K562 (cell line): ENCODE measurements around the gene DTNA. TPM values are rescaled to one million over a fixed set of nuclear protein-coding genes. Genes with fewer than 3 reads are reported as not detected.

Source experiments
- ATAC-seq: fragments of 200-7000 bp; cut with Tn5 transposase; 3 replicates; pipeline ENCODE4 v1.9.1; 2020; ENCODE audit warnings: moderate library complexity
- BruUV-seq: library from RNA; stranded (reverse); fragments of 400-500 nt; replicated peaks from 2 replicates; lab custom pipeline; 2021; lab: Mats Ljungman, UMichigan
- CTCF ChIA-PET: fragments of 300-600 bp; formaldehyde crosslinking; extraction: SDS; loops from one replicate; lab custom pipeline; 2021; ENCODE audit warnings: low intra/inter-chr PET ratio; lab: Yijun Ruan, JAX
- POLR2A ChIA-PET: fragments of 300-600, 350-650 bp; sonication (Branson Sonifier 250); formaldehyde crosslinking; extraction: SDS; loops from one replicate; lab custom pipeline; 2021; ENCODE audit warnings: antibody characterized with exemption, inconsistent platforms; lab: Yijun Ruan, JAX
- DNase-seq, 4 experiments: peaks; one replicate each; pipeline versions ENCODE4 v3.0.0 to v3.0.0-alpha.2; 2011 to 2018; ENCODE audit warnings: low spot score in 3 of 4, mixed read lengths in 3 of 4; ENCODE audit errors: extremely low read depth in 1 of 4
- FAIRE-seq: peaks from 2 replicates; lab custom pipeline; 2011; peaks lifted over from hg19 to GRCh38; lab: Jason Lieb, UNC
- H2AFZ ChIP-seq: 2 replicates; pipeline ENCODE4 v1.6.0; 2011; ENCODE audit warnings: low read depth, low read length, control low read depth, inconsistent platforms
- H3K27ac ChIP-seq: fragments of 200-600 bp; 3 replicates; pipeline ENCODE4 v1.8.0; 2011; ENCODE audit warnings: low read depth, mild to moderate bottlenecking, control low read depth, inconsistent platforms, low read length, moderate library complexity, mixed read lengths; ENCODE audit errors: extremely low read depth
- H3K27me3 ChIP-seq, 2 experiments: fragments of 300-600 bp in 1 of 2; 2 replicates in 1 of 2; 3 replicates in 1 of 2; pipeline versions ENCODE4 v1.6.0 to v1.8.0; 2011; ENCODE audit warnings: inconsistent platforms in 2 of 2, low read length in 2 of 2, mild to moderate bottlenecking in 1 of 2, mixed read lengths in 1 of 2, moderate library complexity in 1 of 2; ENCODE audit not compliant: control insufficient read depth in 2 of 2, insufficient read depth in 2 of 2
- H3K36me3 ChIP-seq: fragments of 300-600 bp; 3 replicates; pipeline ENCODE4 v1.8.0; 2011; ENCODE audit warnings: mild to moderate bottlenecking, low read length, inconsistent platforms; ENCODE audit not compliant: control insufficient read depth, insufficient read depth
- H3K4me1 ChIP-seq, 2 experiments: fragments of 200-600 bp in 1 of 2; replicated peaks in 1 of 2; 2 replicates in 1 of 2; 3 replicates in 1 of 2; pipeline versions ENCODE4 v1.5.1 to v1.8.0; 2011; ENCODE audit warnings: inconsistent platforms in 2 of 2, low read length in 2 of 2, mild to moderate bottlenecking in 1 of 2, mixed read lengths in 1 of 2, moderate library complexity in 1 of 2; ENCODE audit not compliant: control insufficient read depth in 2 of 2, insufficient read depth in 2 of 2
- H3K4me2 ChIP-seq: 2 replicates; pipeline ENCODE4 v1.6.1; 2011; ENCODE audit warnings: low read length, control low read depth, inconsistent platforms, mixed read lengths; ENCODE audit not compliant: insufficient read depth
- H3K4me3 ChIP-seq: fragments of 200-600 bp; sonication (generic), shearing (Covaris generic); 2 replicates; pipeline ENCODE4 v1.5.1; 2016; ENCODE audit warnings: control low read depth, inconsistent platforms
- H3K79me2 ChIP-seq: fragments of 200-600 bp; 3 replicates; pipeline ENCODE4 v1.8.0; 2011; ENCODE audit warnings: low read length, inconsistent platforms; ENCODE audit not compliant: control insufficient read depth, insufficient read depth
- H3K9ac ChIP-seq, 2 experiments: 2 replicates each; pipeline versions ENCODE4 v1.6.0 to v1.6.1; 2011; ENCODE audit warnings: low read depth in 2 of 2, low read length in 2 of 2, control low read depth in 1 of 2, inconsistent platforms in 1 of 2, mild to moderate bottlenecking in 1 of 2, mixed read lengths in 1 of 2; ENCODE audit not compliant: insufficient read depth in 1 of 2
- H3K9me1 ChIP-seq: one replicate; pipeline ENCODE4 v1.6.0; 2011; ENCODE audit warnings: inconsistent platforms, mild to moderate bottlenecking, low read length, moderate library complexity; ENCODE audit not compliant: control insufficient read depth, insufficient read depth
- H3K9me3 ChIP-seq: replicated peaks from 2 replicates; pipeline ENCODE4 v1.5.1; 2011; ENCODE audit warnings: low read depth, low read length, inconsistent platforms; ENCODE audit not compliant: control insufficient read depth, insufficient read depth
- H4K20me1 ChIP-seq: replicated peaks from 2 replicates; pipeline ENCODE4 v1.6.1; 2011; ENCODE audit warnings: low read length, inconsistent platforms, mixed read lengths; ENCODE audit not compliant: control insufficient read depth, insufficient read depth
- BMI1 ChIP-seq: fragments of 150-350 bp; IDR thresholded peaks from 2 replicates; pipeline ENCODE4 v1.6.1; 2014; ENCODE audit warnings: low read length
- HINFP ChIP-seq: fragments of 450-650 bp; conservative IDR thresholded peaks from 2 replicates; pipeline ENCODE4 v1.6.1; 2016; ENCODE audit warnings: missing genetic modification characterization, low read depth, mild to moderate bottlenecking, control low read depth, missing compliant biosample characterization
- SRSF1 ChIP-seq: fragments of 200-400 bp; formaldehyde crosslinking; IDR thresholded peaks from 2 replicates; pipeline ENCODE4 v1.6.1; 2017; ENCODE audit warnings: mild to moderate bottlenecking, low read depth, low read length, moderate library complexity
- TRIM24 ChIP-seq, 2 experiments: fragments of 450-650 bp; IDR thresholded peaks; 2 replicates each; pipeline ENCODE4 v1.6.1; 2016
- ZBTB9 ChIP-seq: fragments of 450-650 bp; formaldehyde crosslinking; IDR thresholded peaks from 2 replicates; pipeline ENCODE4 v1.4.0; 2020; ENCODE audit warnings: mild to moderate bottlenecking, moderate library complexity
- ZNF174 ChIP-seq: fragments of 250-450 bp; sonication (Bioruptor Pico); IDR thresholded peaks from 2 replicates; pipeline ENCODE4 v1.4.0; 2020; ENCODE audit warnings: mild to moderate bottlenecking
- ZNF3 ChIP-seq: fragments of 250-450 bp; sonication (Bioruptor Pico); IDR thresholded peaks from 2 replicates; pipeline ENCODE4 v1.5.0; 2021; ENCODE audit warnings: mild to moderate bottlenecking, moderate library complexity
- ZNF407 ChIP-seq: fragments of 450-650 bp; IDR thresholded peaks from 2 replicates; pipeline ENCODE4 v1.6.1; 2016; ENCODE audit warnings: low read depth
- WGBS: fragments of 100-300 bp; shearing (Covaris generic); methylation state at CpG from one replicate; pipeline ENCODE4 v1.1.6; 2016; ENCODE audit warnings: low coverage, mixed read lengths; ENCODE audit not compliant: insufficient coverage; ENCODE audit errors: missing lambda C conversion rate; 5-methylcytosine and 5-hydroxymethylcytosine counted together
- in situ Hi-C: fragments of 300-500 bp; cut with MboI; formaldehyde crosslinking; loops from 4 replicates; pipeline ENCODE4 v1.15.0; 2018; ENCODE audit warnings: inconsistent platforms, mixed read lengths
- intact Hi-C: fragments of 100-400 bp; cut with micrococcal nuclease; formaldehyde crosslinking; loops from 2 replicates; pipeline ENCODE4 v1.14.2; 2022
- polyA plus RNA-seq, 8 experiments: library from polyadenylated mRNA; depleted of rRNA in 4 of 8; stranded (reverse) in 5 of 8; unstranded in 3 of 8; fragments of >200 nt; fragmentation: Nextera tagmentation in 2 of 8; fragmentation: Illumina TruSeq in 1 of 8; extraction: Ambion mirVana in 2 of 8; extraction: Trizol in 1 of 8; gene quantifications; 2 replicates each; pipeline versions ENCODE4 v1.2.1 to v1.2.3, GENCODE V29; 2011 to 2014; ENCODE audit warnings: inconsistent platforms in 1 of 8, missing spikeins in 1 of 8
- total RNA-seq, 7 experiments: library from RNA; depleted of rRNA in 6 of 7; stranded (reverse); fragments of >200 nt in 6 of 7; fragmentation: Illumina TruSeq in 2 of 7; extraction: Trizol in 2 of 7; gene quantifications; 2 replicates each; pipeline versions ENCODE4 v1.2.1 to v1.2.3, GENCODE V29; 2011 to 2021; ENCODE audit warnings: low replicate concordance in 1 of 7
- TF ChIP-seq, protein P1 (sequence below): fragments of 450-650 bp; formaldehyde crosslinking; IDR thresholded peaks from 2 replicates; pipeline ENCODE4 v1.4.0; 2022; ENCODE audit warnings: mild to moderate bottlenecking, moderate library complexity

The DTNA gene
- total and polyA plus RNA-seq, 9 of the 15 experiments (the other 6 are each of a cell fraction or from before 2014, with no cell fraction given): 0.07 to 2.4 (median 0.22) TPM; not detected in 2

DNA sequence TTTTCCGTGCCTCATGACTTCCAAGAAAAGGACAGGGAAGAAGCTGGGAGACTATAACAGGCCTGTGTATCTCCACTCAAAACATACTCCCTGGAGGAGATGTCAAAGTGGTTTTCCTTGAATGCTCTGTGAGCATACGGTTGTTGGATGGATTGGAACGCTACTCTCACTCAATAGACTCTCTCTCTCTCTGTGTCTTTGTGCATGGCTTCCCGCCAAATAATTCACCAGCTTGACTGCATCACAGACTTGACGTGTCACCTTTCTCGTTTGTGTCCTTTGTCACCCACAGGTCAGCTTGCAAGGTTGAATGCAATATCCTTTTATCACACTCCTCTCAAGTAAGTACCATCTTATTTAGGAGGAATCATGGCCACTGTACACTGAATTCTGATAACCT, 174.3 kb downstream of the DTNA start:
- H3K27me3 ChIP-seq: no peaks in the 10 kb centered on the region
- no peak overlapping the region for H3K4me3 ChIP-seq
- no peak overlapping the region for H3K4me2 ChIP-seq
- ChIA-PET CTCF (no interaction called here), POLR2A (no interaction called here)
- no peaks in the 10 kb centered on the region for H3K36me3 ChIP-seq
- H3K9me1 ChIP-seq: no peaks in the 10 kb centered on the region
- ATAC-seq (no peak), FAIRE-seq (no peak), DNase-seq (no peak)
- H3K9me3 ChIP-seq: no peaks in the 10 kb centered on the region
- no peaks in the 10 kb centered on the region for H3K4me1 ChIP-seq
- TF ChIP-seq ZBTB9 (CRISPR knock-in tag): no peak
- TF ChIP-seq ZNF174: no peak
- no peak for TF ChIP-seq SRSF1
- TF ChIP-seq ZNF3: no peak
- no peak for TF ChIP-seq ZNF407
- no peak for TF ChIP-seq BMI1
- TF ChIP-seq, protein P1, sequence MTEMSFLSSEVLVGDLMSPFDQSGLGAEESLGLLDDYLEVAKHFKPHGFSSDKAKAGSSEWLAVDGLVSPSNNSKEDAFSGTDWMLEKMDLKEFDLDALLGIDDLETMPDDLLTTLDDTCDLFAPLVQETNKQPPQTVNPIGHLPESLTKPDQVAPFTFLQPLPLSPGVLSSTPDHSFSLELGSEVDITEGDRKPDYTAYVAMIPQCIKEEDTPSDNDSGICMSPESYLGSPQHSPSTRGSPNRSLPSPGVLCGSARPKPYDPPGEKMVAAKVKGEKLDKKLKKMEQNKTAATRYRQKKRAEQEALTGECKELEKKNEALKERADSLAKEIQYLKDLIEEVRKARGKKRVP (CRISPR knock-in tag): no peak
- TF ChIP-seq HINFP (tag): no peak
- no peak for TF ChIP-seq TRIM24 (IDR thresholded peaks at IDR 0.05)
- H4K20me1 ChIP-seq: no peaks in the 10 kb centered on the region
- no peaks in the 10 kb centered on the region for H3K79me2 ChIP-seq
- H2AFZ ChIP-seq: no peak overlapping the region
- intact Hi-C loops (no loop called here), in situ Hi-C loops (no loop called here)
- WGBS: 0% methylated on average over 6 of the region's 6 CpGs
- H3K27ac ChIP-seq: no peak overlapping the region
- no TSS peak for BruUV-seq
- no peak overlapping the region for H3K9ac ChIP-seq
